Erythroblast (primary cell): ENCODE data around the gene SLCO4C1.

Source experiments
- DNase-seq, 2 experiments: peaks; one replicate each; lab custom pipeline; 2025; lab: John Stamatoyannopoulos, UW
- GATA1 ChIP-seq: IDR thresholded peaks from 2 replicates; pipeline ENCODE4 v1.6.1; 2011; ENCODE audit warnings: low read depth, mild to moderate bottlenecking, control low read depth, low read length, moderate library complexity
- POLR2A ChIP-seq: IDR thresholded peaks from 2 replicates; pipeline ENCODE4 v1.6.1; 2011; ENCODE audit warnings: mild to moderate bottlenecking, low read length

The SLCO4C1 gene

DNA sequence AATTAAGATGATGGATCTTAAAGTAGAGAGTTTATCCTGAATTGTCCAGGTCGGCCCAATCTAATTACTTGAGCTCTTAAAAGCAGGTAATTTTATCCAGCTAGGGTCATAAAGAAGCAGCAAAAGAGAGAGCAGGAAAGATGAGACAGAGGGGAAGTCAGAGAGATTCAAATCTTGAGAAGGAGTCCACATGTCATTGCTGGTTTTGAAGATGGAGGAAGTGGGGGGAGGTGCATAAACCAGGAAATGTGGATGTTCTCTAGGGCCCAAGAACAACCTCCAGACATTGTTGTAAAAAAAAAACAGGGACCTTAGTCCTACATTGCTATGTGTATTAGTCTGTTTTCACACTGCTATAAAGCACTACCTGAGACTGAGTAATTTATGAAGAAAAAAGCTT, 66.4 kb downstream of the SLCO4C1 start:
- TF ChIP-seq GATA1 (no peak), POLR2A (no peak)
- DNase-seq: no peak

DNA sequence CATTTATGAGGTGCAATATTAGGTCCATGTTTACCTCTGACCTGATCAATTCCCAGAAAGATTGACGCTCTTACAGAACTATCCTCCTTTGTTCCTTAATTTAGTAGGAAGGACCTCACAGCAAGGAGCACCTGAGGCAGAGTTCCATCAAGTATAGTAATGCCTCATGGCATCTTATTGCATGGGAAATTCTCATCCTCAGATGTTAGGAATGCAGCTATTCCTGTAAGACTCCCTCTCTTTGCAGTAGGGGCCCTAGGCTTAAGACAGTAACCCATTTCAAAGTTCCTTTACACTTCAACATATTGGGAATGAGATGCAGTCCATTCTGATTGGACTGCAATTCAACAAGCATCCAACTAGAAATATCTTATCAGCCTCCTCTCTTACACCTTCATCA, 69.8 kb downstream of the SLCO4C1 start:
- DNase-seq: no peak
- no peak for TF ChIP-seq GATA1
- TF ChIP-seq POLR2A: no peak

DNA sequence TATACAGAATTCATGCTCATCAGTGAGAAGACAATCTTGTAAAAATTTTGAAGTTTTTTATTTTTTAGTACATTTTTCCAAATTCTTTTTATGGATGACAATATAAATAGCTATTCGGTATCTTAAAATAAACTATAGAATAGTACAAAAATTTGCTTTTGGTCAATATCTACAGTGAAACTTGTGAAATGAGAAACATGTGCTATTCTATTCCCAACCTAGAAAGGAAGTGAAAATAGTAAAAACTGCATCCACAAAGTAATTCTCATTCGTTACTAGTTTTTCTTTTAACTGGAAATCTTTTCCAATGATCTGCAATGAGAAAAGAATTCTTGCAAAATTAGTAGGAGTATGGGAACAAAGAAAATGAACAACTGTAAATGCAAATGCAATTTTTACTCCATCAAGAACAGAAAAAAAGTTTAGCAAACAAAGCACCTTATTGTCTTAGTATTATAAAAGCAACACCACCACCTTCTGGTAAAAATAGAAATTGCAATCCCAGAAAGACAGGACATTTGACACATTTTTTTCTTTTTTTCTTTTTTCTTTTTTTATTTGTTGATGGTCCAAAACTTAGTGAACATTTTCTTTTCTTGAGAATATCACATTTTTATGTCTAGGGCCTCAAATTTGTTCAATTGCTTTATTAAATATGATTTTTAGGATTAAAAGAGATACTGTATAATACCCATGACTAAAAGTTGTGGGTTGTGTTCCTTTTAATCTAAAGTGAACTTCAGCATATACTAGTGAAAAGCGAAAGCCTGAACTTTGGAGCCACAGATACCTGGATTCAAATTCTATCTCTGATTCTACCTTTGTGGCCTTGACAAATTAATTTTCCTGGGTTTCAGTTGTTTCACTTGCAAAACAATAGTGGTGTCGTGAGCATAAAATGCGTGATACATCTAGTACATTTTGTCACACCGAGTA, 72.3 kb downstream of the SLCO4C1 start:
- peak; percentile 13 to 54 for DNase-seq
- TF ChIP-seq GATA1: no peak

DNA sequence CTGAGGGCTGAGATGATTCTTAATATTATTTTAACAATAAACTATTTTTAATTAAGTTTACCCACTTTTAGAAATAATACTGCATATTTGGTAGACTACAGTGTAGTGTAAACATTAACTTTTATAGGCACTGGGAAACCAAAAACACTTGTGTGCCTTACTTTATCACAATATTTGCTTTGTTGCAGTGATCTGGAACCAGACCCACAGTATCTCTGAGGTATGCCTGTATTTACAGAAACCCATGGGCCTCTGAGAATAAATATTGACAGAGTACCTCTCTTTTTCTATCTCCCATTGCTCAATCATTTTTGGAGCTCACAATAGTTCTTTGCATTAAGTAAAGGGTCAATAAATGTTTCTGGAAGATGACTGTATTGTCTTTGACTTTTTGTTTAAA, 73.3 kb downstream of the SLCO4C1 start:
- no peak for DNase-seq
- TF ChIP-seq GATA1: no peak
- TF ChIP-seq POLR2A: no peak

DNA sequence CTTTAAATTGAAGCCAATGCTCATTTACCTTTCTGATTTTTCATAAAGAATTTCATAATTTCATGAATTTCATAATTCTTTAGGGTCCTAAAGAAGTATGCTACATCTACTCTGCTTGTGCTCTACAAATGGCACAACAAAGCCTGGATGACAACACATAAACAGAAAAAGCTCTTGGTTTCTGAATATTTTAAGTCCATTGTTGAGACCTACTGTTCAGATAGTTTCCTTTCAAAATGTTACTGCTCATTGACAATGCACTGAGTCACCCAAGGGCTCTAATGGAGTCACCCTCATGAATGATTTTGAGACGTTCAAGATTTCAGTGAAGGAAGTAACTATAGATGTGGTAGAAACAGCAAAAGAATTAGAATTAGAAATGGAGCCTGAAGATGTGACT, 74.1 kb downstream of the SLCO4C1 start:
- no peak for DNase-seq
- no peak for TF ChIP-seq POLR2A
- no peak for TF ChIP-seq GATA1

DNA sequence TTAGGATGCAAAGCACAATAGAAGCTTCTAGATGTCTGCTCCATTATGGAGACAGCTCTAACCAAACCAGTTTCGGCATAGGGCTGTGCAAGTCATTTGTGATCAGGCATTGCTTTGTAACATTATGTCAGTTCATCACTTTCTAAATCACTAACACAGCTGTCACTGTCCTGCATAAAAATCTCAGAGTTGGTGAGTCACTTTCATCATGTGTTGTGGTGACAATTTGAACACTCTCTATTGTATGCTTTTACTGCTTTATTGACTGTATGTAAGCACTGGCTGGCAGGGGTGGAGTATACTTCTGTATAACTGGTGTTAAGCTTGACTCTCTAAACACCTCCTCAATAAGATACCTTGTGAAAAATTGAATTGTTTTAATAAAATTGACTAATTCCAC, 77.9 kb downstream of the SLCO4C1 start:
- DNase-seq: no peak

DNA sequence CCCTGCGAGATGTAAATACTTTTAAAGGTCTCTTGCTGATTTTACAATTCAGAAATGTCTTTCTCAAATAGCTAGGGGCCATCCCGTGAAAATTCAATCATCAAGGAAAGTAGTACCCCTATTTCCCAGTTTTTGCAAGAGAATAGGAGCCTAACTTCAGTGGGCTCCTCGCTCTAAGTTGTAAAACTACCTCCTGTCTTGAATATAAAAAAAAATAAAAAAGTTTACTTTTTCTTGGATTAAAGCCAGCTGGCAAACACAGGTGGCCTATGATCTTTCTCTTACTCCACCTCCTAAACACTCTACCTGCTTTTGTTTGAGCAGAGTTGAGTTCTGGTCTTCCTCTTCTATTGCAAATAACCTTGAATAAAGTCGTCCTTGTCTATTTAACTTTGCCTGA, 79.4 kb downstream of the SLCO4C1 start:
- no peak for DNase-seq

More for the DNA sequence above, 77.9 kb downstream of the SLCO4C1 start:
- TF ChIP-seq POLR2A (no peak), GATA1 (no peak)

DNA sequence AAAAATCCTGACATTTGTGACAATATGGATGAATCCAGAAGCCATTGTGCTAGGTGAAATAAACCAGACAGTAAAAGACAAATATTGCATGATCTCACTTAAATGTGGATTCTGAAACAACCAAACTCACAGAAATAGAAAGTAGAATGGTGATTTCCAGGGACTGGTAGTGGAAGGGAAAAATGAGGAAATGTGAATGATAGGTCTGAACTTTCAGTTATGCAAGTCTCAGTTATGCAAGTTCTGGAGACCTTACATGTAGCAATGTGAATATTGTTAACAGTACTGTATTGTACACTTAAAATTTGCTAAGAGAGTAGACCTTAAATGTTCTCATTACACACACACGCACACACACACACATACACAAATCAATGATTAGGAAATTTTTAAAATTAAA, 84.9 kb downstream of the SLCO4C1 start:
- DNase-seq: no peak

More for the DNA sequence above, 79.4 kb downstream of the SLCO4C1 start:
- TF ChIP-seq POLR2A: no peak
- TF ChIP-seq GATA1: no peak

DNA sequence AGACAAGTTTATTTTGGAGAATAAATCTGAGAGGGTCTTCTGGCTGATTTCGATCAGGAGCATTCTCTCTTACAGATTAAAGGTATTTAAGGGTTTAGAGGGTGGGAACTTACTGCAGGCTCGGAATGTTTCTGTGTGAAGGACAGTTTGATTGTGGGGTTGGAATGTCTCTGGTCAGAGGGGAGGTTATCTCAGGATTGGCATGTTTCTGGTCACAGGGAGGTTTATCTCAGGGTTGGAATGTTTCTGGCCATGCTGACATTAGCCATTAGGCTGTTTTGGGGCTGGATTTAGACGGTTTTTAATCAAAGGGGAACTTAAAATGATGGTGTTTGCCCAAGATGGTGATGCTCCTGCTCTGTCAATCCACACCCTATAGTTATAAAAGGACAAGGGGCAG, 95.2 kb downstream of the SLCO4C1 start:
- no peak for DNase-seq
- TF ChIP-seq GATA1 (no peak), POLR2A (no peak)

More for the DNA sequence above, 84.9 kb downstream of the SLCO4C1 start:
- no peak for TF ChIP-seq POLR2A
- no peak for TF ChIP-seq GATA1

DNA sequence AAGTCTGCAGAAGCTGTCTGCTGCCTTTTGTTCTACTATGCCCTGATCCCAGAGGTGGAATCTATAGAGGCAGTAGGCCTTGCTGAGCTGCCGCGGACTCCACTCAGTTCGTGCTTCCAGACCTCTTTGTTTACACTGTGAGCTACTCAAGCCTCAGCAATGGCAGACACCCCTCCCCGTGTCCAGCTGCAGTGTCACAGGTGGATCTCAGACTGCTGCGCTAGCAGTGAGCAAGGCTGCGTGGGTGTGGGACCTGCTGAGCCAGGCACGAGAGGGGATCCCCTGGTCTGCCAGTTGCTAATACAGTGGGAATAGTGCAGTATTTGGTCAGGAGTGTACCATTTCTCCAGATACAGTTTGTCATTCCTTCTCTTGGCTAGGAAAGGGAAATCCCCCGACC, 99.6 kb downstream of the SLCO4C1 start:
- no peak for DNase-seq
- TF ChIP-seq POLR2A (no peak), GATA1 (no peak)
